Endometrium (tissue), 2 donors: ENCODE data around the gene FAM171A1.

ENCODE experiments used
- FAIRE-seq: peaks from 2 replicates; lab custom pipeline; 2012; peaks lifted over from hg19 to GRCh38; lab: Jason Lieb, UNC
- donor health status: control.
- donor health status: control.

FAM171A1 gene

DNA sequence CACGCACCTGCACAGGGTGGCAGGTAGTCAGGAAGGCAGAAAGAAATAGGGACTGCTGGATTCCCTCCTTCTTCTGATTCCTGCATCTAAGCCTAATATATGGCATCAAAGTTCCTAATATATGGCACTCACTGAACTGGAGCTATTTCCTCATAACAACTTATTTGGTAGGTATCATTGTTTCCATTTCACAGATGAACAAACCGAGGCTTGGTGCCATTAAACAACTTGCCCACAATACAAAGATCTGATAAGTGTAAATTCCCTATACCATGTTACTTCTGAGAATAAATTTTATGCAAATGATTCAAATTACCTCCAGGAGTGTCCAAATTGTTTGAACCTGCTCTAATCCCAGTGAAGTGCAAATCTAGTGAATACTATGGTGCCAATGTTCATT is 2.1 kb upstream of the FAM171A1 start:
- FAIRE-seq, result no peak

DNA sequence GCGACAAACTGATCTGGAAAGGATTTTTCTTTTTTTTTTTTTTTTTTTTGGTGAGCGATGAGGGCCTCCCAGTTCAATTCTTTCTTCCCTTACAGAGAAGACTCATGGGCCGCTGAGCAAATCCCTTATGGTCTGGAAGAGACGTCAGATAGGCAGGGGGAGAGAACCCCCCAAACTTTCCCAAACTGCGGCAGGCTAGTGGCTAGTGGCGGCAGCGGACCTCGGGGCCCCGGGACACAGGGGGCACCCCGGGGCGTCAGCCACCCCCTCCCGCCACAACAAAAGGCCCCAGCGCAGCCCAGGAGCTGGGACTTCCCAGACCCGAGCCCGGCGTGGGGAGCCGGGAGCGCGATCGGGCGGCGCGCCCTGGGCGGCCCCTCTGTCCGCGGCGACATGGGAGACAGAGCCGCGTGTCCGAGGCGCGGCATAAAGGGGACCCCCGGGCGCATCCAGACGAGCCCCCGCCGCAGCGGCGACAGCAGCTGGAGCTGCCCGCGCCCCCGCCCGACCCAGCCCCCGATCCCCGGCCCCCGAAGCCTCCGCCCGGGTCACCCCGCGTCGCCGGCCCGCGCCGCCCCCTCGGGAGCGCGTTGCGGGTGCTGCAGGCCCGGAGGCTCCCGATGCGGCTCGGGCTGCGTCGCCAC is 755 bp downstream of the FAM171A1 start:
- no peak for FAIRE-seq

DNA sequence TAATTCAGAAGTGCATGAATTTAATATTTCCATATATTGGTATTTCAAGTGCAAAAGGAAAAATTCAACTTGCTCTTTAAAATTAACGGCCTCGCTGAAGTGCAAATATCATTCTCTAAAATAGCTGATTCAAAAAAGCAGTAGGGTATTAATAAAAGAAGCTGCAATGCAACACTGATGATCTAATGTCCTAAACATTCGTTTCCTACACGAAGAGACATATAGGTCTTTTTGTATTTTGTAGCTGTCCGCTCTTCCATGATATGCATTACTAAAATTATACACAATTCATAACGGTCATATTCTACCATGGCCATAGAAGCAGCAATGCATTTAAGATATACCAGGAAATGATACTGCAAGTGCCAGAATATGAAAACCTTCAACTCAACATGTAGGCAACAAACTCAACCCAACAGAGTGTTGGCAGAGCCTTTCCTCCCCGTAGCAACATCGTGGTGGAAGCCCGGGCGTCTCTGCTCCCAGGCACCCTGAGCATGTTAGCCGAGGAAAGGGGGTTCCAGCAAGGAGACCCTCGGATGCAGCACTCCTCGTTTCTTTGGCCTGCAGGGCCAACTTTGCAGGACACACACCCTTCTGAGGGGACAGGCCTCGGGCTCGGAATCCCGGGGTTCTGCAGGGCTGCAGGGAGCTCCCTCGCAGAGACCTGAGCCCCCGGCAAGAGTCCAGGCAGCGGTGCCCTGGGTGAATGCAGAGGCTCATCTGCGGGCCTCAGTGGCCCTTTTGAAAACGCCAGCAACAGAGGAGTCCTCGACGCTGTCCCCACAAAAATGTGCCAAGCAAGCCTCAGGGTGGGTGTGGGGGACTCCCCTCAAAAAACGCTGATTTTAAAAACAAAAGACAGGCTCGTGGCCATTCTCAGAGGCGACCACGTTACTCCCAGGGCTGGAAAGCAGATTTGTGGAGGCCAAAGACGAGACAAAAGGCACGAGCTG is 1.6 kb downstream of the FAM171A1 start:
- no peak for FAIRE-seq

DNA sequence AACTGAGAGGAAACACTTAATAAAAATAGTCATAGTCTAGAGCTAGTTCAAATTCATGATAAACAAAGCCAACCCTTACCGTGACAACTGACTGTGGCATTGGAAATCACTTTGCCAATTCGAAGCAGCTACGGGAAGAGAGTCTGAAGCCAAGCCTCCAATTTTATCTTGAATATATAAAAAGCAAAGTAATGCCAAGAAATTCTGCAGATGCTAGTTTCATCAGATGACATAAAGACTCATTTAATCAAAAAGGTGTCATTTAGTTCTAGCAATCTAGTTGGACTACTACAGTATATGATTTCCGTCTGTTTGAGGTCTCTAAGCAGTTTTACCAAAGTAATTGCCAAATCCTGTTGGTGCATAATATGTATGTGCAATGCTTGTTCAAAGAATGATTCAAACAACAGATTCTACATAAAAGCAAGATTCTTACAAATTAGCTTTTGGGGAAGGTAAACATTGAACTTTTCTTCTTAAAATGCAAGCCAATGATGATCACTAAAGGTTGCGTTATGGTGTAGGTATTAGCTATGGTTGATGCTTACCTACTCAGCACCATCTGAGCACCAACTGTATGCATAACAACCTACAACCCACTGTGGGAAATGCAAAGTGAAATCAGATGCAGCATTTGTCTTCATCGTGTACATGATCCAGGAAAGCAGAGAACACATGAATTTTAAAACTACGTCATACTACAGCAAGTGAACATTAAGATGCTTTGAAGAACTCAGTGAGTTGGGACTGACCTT is 2.8 kb downstream of the FAM171A1 start:
- FAIRE-seq, result no peak

DNA sequence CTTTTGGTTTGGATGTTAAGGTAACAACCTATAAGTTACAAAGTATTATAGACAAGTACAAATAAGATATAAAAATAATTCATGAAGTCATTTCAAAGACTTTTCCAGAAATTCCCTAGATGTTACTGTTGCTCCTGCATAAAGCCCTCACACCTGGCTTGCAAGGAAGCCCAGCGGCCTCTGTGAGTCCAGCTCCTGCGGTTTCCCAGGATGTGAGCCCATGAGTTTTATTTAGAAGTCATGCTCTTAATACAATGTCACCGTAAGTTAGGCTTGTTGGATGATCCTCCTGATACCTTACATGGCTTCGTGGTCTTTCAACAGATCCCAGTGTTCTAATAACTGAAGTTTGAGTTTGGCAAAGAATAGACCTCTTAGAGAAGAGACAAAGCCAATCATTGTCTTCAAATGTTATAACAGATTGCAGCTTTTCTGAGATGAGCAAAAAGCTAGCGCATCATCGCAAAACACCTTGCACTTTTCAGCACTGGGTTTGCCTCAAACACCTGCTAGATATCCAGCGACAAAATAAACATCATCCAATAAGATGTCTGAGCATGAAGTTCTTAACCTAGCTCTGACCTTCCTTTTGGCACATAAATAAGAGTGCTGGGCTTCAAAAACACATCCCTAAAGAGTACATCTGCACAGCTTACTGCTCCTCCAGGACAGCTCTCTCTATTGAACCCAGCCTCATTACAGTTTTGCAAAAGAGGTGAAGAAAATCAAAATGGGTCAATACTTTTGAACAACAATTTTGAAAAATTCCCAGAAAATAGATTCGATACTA is 3.6 kb downstream of the FAM171A1 start:
- no peak for FAIRE-seq

DNA sequence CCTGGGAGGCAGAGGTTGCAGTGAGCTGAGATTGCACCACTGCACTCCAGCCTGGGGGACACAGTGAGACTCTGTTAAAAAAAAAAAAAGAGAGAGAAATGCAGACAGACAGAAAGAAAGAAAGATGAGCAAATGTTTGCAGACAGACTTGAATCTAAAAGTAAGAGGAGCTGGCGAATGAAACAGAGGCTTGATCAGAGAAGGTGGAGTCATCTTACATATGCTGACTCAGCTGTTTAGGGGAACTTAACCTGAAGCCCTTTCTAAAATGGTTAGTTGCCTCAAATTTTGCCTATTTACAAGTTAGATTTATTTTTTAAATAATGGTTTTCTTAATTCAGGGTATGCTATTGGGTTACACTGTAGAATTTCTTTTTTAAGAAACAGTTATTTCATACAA is 5.4 kb downstream of the FAM171A1 start:
- no peak for FAIRE-seq

DNA sequence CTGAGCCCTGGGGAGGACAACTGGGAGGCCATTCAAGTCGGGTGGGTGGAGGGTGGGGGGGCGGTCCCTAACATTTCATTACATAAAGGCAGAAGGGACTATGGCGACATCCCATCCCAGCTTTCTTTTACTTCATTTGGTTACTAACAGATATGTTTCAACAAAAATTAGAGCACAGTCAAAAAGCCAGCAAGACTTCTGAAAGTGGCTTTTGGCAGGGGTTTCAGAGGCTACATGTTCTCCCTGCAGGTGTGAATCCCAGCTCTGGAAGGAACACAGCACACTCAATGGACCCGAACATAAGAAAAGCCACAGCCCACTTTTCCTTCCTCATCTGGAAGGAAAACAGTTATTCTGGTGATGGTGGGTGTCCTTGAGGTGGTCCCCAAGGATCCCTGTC is 7.1 kb downstream of the FAM171A1 start:
- no peak for FAIRE-seq

DNA sequence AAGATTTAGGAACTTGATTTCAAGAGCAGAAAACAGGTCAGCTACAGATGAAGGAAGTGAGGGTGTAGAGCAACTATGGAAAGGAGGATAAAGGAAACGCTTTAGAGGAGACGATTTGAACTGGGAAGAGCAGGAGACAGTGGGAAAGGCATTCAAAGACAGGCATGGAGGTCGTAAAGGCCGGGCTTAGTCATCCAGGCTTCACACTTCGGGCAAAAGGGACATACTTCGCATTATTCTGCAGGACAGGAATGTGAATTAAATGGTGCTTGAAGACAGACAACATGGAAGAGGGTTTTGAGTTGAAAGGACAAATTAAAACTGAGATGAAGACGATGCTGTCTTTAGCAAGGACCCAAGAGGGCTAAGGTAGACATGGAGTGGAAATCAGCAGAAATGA is 8.1 kb downstream of the FAM171A1 start:
- no peak for FAIRE-seq

DNA sequence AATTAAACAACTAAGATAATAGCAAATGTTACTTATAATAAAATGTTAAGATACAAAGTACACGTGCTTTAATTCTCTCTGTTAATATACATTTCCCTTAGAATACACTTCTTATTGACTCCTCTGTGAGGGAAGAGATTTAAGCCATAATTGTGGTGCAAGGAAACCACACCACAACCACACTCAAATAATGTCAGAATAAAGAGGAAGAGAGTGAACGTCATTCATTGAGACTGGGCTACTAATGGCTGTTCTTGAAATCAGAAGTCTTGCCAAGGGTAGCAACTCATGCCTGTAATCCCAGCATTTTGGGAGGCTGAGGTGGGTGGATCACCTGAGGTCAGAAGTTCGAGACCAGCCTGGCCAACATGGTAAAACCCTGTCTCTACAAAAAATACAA is 10.0 kb downstream of the FAM171A1 start:
- no peak for FAIRE-seq

DNA sequence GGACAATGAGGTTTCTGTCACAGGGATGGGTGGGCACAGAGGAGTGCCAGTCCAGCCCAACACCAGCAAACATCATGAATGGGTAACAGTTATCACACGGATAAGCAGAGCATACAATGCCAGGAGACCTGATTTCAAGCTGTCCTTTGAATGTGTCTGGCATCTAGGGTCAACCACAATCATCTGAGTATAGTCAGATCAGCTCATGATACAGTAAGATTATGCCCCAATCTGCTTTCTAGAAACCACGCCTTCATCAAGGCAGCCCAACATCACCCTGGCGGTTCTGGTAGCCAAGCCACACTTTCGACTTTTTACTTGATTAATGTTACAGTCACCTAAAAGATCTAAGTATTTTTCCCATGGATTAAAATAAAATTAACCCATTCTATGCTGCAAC is 10.5 kb downstream of the FAM171A1 start:
- no peak for FAIRE-seq

DNA sequence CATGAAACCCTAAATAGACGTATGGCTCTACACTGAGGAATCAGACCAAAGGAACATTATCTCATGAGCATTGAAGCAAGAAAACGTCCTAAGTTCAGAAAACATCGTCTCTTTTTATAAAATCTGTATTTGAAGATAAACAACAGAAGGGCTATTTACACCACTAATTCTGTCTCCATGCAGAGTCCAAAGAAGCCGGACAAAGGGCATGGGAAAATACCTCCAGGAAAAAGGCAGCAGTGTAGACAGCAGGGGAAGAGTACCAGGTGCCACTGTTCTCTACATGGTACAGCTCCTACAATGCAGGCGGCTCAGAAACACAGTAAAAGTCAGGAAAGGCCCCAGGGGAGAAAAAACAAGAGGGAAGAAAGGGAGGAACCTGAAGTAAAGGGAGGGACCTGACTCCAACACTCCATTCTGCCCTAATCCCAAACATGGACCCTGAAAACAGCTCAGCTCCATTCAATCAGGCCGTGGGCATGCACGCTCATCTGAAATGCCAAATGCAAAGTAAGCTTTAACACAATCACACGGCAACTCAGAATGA is 17.5 kb downstream of the FAM171A1 start:
- no peak for FAIRE-seq

DNA sequence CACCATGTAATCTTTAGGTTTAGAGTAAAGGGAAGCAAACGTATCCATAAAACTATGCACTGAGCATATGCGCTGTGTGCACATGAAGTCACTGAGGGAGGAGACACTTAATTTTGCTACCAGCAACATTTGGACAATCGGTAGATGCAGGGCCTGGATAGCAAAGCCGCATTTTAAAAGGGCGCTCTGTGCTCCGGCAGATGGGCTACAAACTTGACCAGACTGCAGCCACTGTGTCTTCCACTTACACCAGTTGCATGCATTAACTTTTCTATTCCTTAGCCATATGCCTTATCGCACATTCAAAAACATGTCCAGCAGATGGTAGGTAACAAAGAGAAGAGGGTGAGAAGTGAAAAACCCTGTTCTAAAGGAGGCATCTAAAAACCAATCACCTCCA is 18.3 kb downstream of the FAM171A1 start:
- FAIRE-seq, result no peak

DNA sequence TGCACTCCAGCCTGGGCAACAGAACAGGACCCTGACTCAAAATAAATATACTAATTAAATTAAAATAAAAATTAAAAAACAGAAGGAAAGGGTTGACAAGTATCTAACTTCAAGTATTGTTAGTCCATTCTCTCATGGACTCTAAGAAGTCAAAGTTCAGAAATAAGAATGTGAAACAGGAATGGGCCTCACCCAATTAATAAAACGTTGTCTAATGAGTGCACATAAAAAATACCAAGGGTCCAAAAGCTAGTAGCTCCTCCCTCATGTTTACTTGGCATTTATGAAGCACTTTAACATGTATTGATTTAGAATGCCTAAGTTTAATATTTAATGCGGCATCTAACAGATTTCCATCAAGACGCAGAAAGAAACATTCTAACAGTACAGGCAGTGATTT is 18.9 kb downstream of the FAM171A1 start:
- FAIRE-seq, result no peak

DNA sequence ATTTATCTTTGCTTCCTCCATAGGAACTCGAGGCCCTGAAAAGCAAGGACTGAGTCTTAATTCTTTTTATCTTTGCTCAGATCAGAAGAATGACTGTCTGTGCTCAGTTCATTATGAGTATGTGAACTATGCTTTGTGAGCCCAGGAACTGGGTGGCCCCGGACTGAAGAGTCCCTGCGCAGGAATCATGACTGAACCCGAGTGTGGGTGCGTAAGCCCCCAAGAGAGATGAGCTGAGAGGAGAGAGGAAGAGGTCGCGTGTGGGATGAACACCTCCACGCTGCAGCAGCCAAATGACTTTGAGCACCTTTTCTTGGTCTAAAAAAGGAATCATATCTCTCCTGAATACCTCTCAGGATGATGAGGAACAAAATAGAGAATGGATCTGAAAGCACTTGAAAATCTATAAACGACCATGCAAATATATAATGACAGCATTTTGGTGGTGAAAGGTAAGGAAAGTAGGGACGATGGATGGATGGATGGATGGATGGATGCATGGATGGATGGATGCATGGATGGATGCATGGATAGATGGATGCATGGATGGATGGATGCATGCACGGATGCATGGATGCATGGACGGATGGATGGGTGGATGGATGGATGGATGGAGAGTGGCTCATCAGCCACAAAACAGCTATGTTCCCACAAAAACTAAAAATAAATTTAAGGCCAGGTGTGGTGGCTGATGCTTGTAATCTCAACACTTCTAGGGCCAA is 19.8 kb downstream of the FAM171A1 start:
- FAIRE-seq, result no peak

DNA sequence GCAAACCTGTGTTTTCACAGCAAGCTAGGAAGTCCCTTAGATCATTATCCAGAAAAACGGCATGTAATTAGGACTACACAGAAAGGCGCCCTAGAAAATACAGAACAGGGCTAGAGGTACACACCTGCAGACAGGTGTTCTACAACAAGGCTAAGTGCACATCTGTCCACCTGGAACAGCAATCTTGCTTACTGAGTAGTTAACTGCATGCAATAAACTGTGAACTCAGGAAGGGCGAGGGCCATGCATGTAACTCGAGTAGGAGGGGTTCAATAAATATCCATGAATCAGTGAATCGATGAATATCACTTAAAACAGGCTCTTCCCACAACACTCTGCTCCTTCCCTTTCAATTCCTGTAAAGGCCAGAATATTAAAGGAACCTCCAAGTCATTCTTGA is 22.0 kb downstream of the FAM171A1 start:
- FAIRE-seq, result no peak

DNA sequence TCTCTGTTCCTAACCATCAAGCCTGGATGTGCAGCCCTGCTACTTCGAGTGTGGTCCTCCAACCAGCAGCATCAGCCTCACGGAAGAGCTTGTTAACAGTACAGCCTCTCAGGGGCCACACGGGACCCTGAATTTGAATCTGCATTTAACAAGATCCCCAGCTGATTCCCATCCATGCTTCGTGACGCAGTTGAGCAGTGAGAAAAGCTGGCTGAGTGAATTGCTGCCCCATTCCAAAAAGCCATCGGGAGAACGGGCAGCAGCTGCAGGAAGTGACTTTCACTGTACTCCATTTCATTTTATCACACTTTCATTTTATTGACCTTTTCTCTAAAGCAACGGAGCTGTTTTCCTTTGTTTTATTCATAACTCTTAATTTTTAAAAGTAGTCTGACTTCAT is 22.5 kb downstream of the FAM171A1 start:
- FAIRE-seq, result no peak

DNA sequence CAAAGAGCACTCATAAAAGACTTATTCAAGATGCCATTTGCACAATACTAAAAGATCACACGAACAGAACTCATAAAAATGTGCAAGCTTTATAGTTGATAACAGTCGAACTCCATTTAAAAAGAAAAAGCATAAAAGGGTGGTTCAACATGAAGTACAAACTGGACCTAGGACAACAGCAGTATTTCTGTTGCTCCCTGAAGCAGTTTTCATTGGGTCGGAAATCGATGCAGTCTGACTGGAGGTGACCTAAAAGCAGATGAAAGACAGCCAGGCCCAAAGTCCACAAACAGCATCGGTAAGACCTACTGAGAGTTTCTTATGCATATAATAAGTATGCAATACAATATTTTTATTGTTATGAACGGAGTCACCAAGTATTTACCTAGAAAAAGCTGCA is 23.9 kb downstream of the FAM171A1 start:
- FAIRE-seq, result no peak

DNA sequence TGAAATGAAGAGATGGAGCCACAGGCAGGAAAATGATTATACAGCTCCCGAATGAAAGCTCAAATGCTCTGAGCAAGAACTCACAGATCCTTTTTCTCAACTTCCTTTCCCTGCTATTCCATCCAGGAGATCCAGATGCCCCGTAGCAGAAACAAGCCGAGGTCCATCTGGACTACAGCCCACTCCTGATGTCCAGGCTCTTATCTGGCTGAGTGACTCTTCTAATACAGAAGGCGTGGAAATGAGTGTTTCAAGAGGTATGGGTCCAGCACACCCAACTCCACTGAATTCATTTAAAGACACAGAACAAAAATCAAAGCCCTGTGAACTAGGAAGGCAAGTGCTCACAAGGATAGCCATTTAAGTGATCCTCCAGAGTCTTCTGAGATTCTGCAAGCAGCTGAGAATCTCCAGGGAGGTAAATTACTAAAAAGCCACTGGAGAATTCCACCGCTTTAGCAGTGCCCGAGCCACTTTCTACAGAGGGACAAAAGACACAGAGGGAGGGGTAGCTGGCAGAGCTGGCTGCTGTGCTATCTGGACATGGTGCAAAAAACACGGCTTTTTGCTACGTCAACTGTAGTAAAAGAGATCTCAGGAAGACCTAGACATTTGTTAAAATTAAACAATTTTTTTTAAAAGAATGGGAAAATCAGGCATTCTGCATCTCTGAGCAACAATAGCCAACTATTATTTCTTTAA is 24.5 kb downstream of the FAM171A1 start:
- no peak for FAIRE-seq

DNA sequence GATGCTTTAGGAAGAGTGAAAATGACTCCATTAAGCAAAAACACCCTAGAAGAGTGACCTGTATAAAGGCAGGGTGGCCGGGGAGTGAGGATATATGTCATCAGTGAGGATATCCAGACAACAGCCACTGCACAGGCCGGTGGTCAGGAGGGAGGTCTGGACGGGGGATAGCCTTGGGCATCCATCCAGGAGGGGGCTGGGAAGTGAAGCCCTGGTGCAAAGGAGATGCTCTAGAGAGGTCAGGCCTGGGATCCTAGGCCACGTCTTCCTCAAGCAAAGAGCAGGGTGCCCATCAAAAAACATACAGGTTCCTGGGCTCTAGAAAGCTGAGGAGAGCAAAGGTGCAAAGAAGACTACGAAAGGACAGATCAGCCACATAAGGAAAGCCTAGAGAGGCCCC is 25.6 kb downstream of the FAM171A1 start:
- no peak for FAIRE-seq

DNA sequence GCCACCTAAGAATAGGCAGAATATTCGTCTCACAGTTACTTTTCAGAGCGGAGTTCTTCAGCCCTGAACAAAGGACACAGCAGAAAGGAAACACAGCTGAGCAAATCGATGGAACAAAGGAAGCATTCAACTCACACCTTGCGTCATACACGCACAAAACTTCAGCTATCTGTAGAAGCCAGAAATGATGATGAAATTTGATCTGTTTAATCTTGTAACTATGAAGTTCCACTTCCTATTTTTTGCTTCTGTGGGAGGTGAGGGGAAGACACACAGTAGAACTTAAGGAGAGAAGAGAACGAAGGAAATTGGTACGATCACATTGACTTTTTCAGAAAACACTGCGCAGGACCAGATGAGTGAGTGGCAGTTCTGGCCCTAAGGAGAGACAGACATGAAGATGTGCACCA is 26.2 kb downstream of the FAM171A1 start:
- FAIRE-seq, result no peak
